HepG2 (cell line): ENCODE results near the gene WNT1. TPM values are rescaled to one million over a fixed set of nuclear protein-coding genes. Genes with fewer than 3 reads are reported as not detected.

Source experiments
- ATAC-seq: fragments of 200-7000 bp; cut with Tn5 transposase; 3 replicates; pipeline ENCODE4 v1.9.1; 2020; ENCODE audit warnings: mild to moderate bottlenecking, moderate library complexity
- BruUV-seq: library from RNA; stranded (reverse); fragments of 400-500 nt; replicated peaks from 2 replicates; lab custom pipeline; 2021; lab: Mats Ljungman, UMichigan
- CTCF ChIA-PET: fragments of 300-600 bp; formaldehyde crosslinking; extraction: SDS; loops from one replicate; lab custom pipeline; 2021; ENCODE audit warnings: low total read pairs, inconsistent platforms, low intra/inter-chr PET ratio; lab: Yijun Ruan, JAX
- POLR2A ChIA-PET: fragments of 350-600 bp; sonication (Branson Sonifier 250); formaldehyde crosslinking; loops from one replicate; lab custom pipeline; 2020; ENCODE audit warnings: antibody characterized with exemption, inconsistent platforms; lab: Yijun Ruan, JAX
- DNase-seq: peaks from one replicate; pipeline ENCODE4 v3.0.0-alpha.2; 2015; ENCODE audit warnings: low spot score
- FAIRE-seq: peaks from 3 replicates; lab custom pipeline; 2011; peaks lifted over from hg19 to GRCh38; lab: Jason Lieb, UNC
- H2AFZ ChIP-seq: one replicate; pipeline ENCODE4 v1.6.1; 2011; ENCODE audit warnings: low read length, inconsistent platforms
- H3K27ac ChIP-seq: fragments of 300-600 bp; 3 replicates; pipeline ENCODE4 v1.8.0; 2011; ENCODE audit warnings: mixed run types, mild to moderate bottlenecking, mixed read lengths, low read length, inconsistent platforms; ENCODE audit not compliant: insufficient read depth; ENCODE audit errors: extremely low read length
- H3K27me3 ChIP-seq, 2 experiments: fragments of 200-600 bp in 1 of 2; 2 replicates in 1 of 2; 3 replicates in 1 of 2; pipeline versions ENCODE4 v1.6.0 to v1.8.0; 2011; ENCODE audit warnings: low read length in 2 of 2, mild to moderate bottlenecking in 2 of 2, moderate library complexity in 2 of 2, inconsistent platforms in 1 of 2; ENCODE audit not compliant: insufficient read depth in 2 of 2, control insufficient read depth in 1 of 2
- H3K36me3 ChIP-seq, 2 experiments: fragments of 200-600 bp in 1 of 2; replicated peaks in 1 of 2; 2 replicates in 1 of 2; 3 replicates in 1 of 2; pipeline versions ENCODE4 v1.5.1 to v1.8.0; 2011; ENCODE audit warnings: low read length in 2 of 2, inconsistent platforms in 1 of 2; ENCODE audit not compliant: insufficient read depth in 2 of 2, control insufficient read depth in 1 of 2
- H3K4me1 ChIP-seq: 2 replicates; pipeline ENCODE4 v1.5.1; 2012; ENCODE audit warnings: low read length, inconsistent platforms; ENCODE audit not compliant: insufficient read depth
- H3K4me2 ChIP-seq: 2 replicates; pipeline ENCODE4 v1.6.0; 2011; ENCODE audit warnings: low read depth, low read length, inconsistent platforms
- H3K4me3 ChIP-seq, 3 experiments: fragments of 200-600 bp in 1 of 3; sonication (generic), shearing (Covaris generic) in 1 of 3; replicated peaks in 1 of 3; 2 replicates each; pipeline ENCODE4 v1.5.1; 2011 to 2016; ENCODE audit warnings: low read length in 3 of 3, inconsistent platforms in 2 of 3, low read depth in 2 of 3, mild to moderate bottlenecking in 2 of 3, control low read depth in 1 of 3, mixed read lengths in 1 of 3; ENCODE audit not compliant: insufficient read depth in 1 of 3
- H3K79me2 ChIP-seq: one replicate; pipeline ENCODE4 v1.6.1; 2011; ENCODE audit warnings: low read length, inconsistent platforms; ENCODE audit not compliant: insufficient read depth
- H3K9ac ChIP-seq: 2 replicates; pipeline ENCODE4 v1.6.0; 2011; ENCODE audit warnings: mild to moderate bottlenecking, low read depth, low read length, inconsistent platforms; ENCODE audit not compliant: insufficient read depth
- H3K9me3 ChIP-seq: 2 replicates; pipeline ENCODE4 v1.5.1; 2012; ENCODE audit warnings: mild to moderate bottlenecking, low read length
- H4K20me1 ChIP-seq: 2 replicates; pipeline ENCODE4 v1.6.0; 2011; ENCODE audit warnings: inconsistent platforms, mild to moderate bottlenecking, low read length, moderate library complexity; ENCODE audit not compliant: insufficient read depth
- AGO2 ChIP-seq: fragments of 200-400 bp; formaldehyde crosslinking; optimal IDR thresholded peaks from 2 replicates; pipeline ENCODE3; 2017; ENCODE audit warnings: mild to moderate bottlenecking, low read depth, low read length, moderate library complexity
- DNMT3B ChIP-seq: conservative IDR thresholded peaks from 2 replicates; pipeline ENCODE4 v1.6.1; 2016; ENCODE audit warnings: missing biosample characterization, control low read depth
- HDAC1 ChIP-seq: sonication (generic); formaldehyde crosslinking; IDR thresholded peaks from 2 replicates; pipeline ENCODE4 v1.5.1; 2020; ENCODE audit warnings: mild to moderate bottlenecking, missing genetic modification reagents
- HDAC2 ChIP-seq: sonication (generic); formaldehyde crosslinking; IDR thresholded peaks from 2 replicates; pipeline ENCODE4 v1.4.0; 2020; ENCODE audit warnings: missing genetic modification reagents
- HNRNPL ChIP-seq: fragments of 200-400 bp; formaldehyde crosslinking; IDR thresholded peaks from 2 replicates; pipeline ENCODE4 v1.6.1; 2017; ENCODE audit warnings: mild to moderate bottlenecking, low read depth, low read length
- MTF2 ChIP-seq: sonication (generic); formaldehyde crosslinking; IDR thresholded peaks from 2 replicates; pipeline ENCODE4 v1.5.0; 2020; ENCODE audit warnings: missing genetic modification reagents, borderline replicate concordance
- ZNF24 ChIP-seq: fragments of 450-650 bp; IDR thresholded peaks from 2 replicates; pipeline ENCODE4 v1.6.1; 2017; ENCODE audit warnings: antibody characterized with exemption, mild to moderate bottlenecking
- ZNF709 ChIP-seq: sonication (generic); formaldehyde crosslinking; IDR thresholded peaks from 2 replicates; pipeline ENCODE4 v1.5.0; 2020; ENCODE audit warnings: mild to moderate bottlenecking, missing genetic modification reagents
- ZNF777 ChIP-seq: sonication (generic); formaldehyde crosslinking; IDR thresholded peaks from 2 replicates; pipeline ENCODE4 v1.4.0; 2020; ENCODE audit warnings: missing genetic modification reagents
- WGBS: methylation state at CpG from one replicate; pipeline ENCODE4 v1.1.6; 2017; ENCODE audit warnings: low lambda C conversion rate; 5-methylcytosine and 5-hydroxymethylcytosine counted together
- in situ Hi-C: cut with HindIII; loops from 2 replicates; pipeline ENCODE4 v1.10.0; 2017; ENCODE audit warnings: low pct_unique_long_range_greater_than_20kb; ENCODE audit not compliant: extremely low pct_ligation_motif_present
- intact Hi-C: fragments of 100-400 bp; cut with micrococcal nuclease; formaldehyde crosslinking; loops from one replicate; pipeline ENCODE4 v1.10.0; 2022; ENCODE audit not compliant: unreplicated experiment
- polyA plus RNA-seq, 8 experiments: library from polyadenylated mRNA; depleted of rRNA in 3 of 8; stranded (reverse) in 7 of 8; unstranded in 1 of 8; fragments of >200 nt; fragmentation: Illumina TruSeq in 4 of 8; extraction: Trizol in 4 of 8; gene quantifications; 2 replicates each; pipeline versions ENCODE4 v1.2.1 to v1.2.3, GENCODE V29; 2011 to 2016; ENCODE audit warnings: low read depth in 4 of 8, missing spikeins in 1 of 8, mixed read lengths in 1 of 8; ENCODE audit not compliant: insufficient read depth in 1 of 8
- total RNA-seq, 5 experiments: library from RNA; depleted of rRNA; stranded (reverse); fragments of >200 nt; fragmentation: Illumina TruSeq; extraction: Trizol; gene quantifications; 2 replicates each; pipeline ENCODE4 v1.2.3, GENCODE V29; 2016; ENCODE audit warnings: low read depth in 1 of 5
- TF ChIP-seq, protein P1 (sequence below): fragments of 450-650 bp; IDR thresholded peaks from 2 replicates; pipeline ENCODE4 v1.6.1; 2017; ENCODE audit warnings: mild to moderate bottlenecking
- TF ChIP-seq, protein P2 (sequence below): sonication (generic); formaldehyde crosslinking; IDR thresholded peaks from 2 replicates; pipeline ENCODE4 v1.4.0; 2020; ENCODE audit warnings: missing genetic modification reagents
- TF ChIP-seq, protein P3 (sequence below): IDR thresholded peaks from 2 replicates; pipeline ENCODE4 v1.6.1; 2016
- TF ChIP-seq, protein P4 (sequence below): sonication (generic); formaldehyde crosslinking; IDR thresholded peaks from 2 replicates; pipeline ENCODE4 v1.4.0; 2020; ENCODE audit warnings: missing genetic modification reagents
- TF ChIP-seq, protein P5 (sequence below): sonication (generic); formaldehyde crosslinking; IDR thresholded peaks from 2 replicates; pipeline ENCODE4 v1.5.0; 2020; ENCODE audit warnings: missing genetic modification reagents
- TF ChIP-seq, protein P6 (sequence below): sonication (generic); formaldehyde crosslinking; IDR thresholded peaks from 2 replicates; pipeline ENCODE4 v1.5.0; 2020; ENCODE audit warnings: missing genetic modification reagents

The WNT1 gene
- total and polyA plus RNA-seq, 2 of the 13 experiments (the other 11 are each of a cell fraction or from before 2014, with no cell fraction given): not detected

DNA sequence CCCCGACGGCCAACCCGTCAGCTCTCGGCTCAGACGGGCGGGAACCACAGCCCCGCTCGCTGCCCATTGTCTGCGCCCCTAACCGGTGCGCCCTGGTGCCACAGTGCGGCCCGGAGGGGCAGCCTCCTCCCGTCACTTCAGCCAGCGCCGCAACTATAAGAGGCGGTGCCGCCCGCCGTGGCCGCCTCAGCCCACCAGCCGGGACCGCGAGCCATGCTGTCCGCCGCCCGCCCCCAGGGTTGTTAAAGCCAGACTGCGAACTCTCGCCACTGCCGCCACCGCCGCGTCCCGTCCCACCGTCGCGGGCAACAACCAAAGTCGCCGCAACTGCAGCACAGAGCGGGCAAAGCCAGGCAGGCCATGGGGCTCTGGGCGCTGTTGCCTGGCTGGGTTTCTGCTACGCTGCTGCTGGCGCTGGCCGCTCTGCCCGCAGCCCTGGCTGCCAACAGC, at the start of gene WNT1 (continued):
- no peak for TF ChIP-seq AGO2
- TF ChIP-seq HNRNPL: 0 out of 2 replicates have a peak, but pooled peaks have one; percentile 26
- TF ChIP-seq, protein P1, sequence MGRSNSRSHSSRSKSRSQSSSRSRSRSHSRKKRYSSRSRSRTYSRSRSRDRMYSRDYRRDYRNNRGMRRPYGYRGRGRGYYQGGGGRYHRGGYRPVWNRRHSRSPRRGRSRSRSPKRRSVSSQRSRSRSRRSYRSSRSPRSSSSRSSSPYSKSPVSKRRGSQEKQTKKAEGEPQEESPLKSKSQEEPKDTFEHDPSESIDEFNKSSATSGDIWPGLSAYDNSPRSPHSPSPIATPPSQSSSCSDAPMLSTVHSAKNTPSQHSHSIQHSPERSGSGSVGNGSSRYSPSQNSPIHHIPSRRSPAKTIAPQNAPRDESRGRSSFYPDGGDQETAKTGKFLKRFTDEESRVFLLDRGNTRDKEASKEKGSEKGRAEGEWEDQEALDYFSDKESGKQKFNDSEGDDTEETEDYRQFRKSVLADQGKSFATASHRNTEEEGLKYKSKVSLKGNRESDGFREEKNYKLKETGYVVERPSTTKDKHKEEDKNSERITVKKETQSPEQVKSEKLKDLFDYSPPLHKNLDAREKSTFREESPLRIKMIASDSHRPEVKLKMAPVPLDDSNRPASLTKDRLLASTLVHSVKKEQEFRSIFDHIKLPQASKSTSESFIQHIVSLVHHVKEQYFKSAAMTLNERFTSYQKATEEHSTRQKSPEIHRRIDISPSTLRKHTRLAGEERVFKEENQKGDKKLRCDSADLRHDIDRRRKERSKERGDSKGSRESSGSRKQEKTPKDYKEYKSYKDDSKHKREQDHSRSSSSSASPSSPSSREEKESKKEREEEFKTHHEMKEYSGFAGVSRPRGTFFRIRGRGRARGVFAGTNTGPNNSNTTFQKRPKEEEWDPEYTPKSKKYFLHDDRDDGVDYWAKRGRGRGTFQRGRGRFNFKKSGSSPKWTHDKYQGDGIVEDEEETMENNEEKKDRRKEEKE: no peak
- TF ChIP-seq, protein P2, sequence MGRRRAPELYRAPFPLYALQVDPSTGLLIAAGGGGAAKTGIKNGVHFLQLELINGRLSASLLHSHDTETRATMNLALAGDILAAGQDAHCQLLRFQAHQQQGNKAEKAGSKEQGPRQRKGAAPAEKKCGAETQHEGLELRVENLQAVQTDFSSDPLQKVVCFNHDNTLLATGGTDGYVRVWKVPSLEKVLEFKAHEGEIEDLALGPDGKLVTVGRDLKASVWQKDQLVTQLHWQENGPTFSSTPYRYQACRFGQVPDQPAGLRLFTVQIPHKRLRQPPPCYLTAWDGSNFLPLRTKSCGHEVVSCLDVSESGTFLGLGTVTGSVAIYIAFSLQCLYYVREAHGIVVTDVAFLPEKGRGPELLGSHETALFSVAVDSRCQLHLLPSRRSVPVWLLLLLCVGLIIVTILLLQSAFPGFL: no peak
- TF ChIP-seq HDAC2: no peak
- peak; percentile 82 for TF ChIP-seq ZNF777 (CRISPR knock-in tag)
- TF ChIP-seq MTF2 (CRISPR knock-in tag): peak; percentile 95

DNA sequence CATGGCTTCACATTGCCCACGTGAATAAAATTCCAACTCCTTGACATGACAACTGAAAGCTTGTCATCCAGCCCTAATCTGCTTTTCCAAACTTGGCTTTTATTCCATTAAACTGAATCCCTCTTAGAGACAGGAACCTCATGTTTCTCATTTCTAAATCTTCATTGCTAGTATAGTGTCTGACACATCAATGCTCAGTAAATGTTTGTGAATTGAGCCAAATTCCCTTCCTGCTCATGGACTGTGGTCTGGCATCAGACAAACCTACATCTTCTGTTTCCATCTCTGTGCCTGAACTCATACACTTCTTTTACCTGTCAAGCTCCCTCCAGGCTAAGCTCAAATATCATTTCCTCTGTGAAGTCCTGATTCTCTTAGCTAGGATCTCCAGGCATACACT, 48.6 kb upstream of the WNT1 start:
- no peaks in the 10 kb centered on the region for H4K20me1 ChIP-seq
- H3K27ac ChIP-seq: no peak overlapping the region
- TSS peak; percentile 9 for BruUV-seq
- intact Hi-C loops (no loop called here), in situ Hi-C loops (no loop called here)
- H3K4me3 ChIP-seq: no peak overlapping the region
- POLR2A ChIA-PET: no interaction called here
- WGBS: 95% methylated on average over 1 of the region's 1 CpG
- ATAC-seq: no peak
- no peak overlapping the region for H2AFZ ChIP-seq
- no peaks in the 10 kb centered on the region for H3K27me3 ChIP-seq
- CTCF ChIA-PET: no interaction called here
- no peak for FAIRE-seq
- H3K4me1 ChIP-seq: peaks cover 4% of the 10 kb centered on the region; the same call in 1 of the 2 replicates
- H3K4me2 ChIP-seq: no peak overlapping the region
- no peaks in the 10 kb centered on the region for H3K79me2 ChIP-seq
- no peak overlapping the region for H3K9ac ChIP-seq
- DNase-seq: no peak
- H3K36me3 ChIP-seq: peaks cover 3 to 40% of the 10 kb centered on the region in 2 experiments
- H3K9me3 ChIP-seq: no peaks in the 10 kb centered on the region
- TF ChIP-seq HDAC1 (CRISPR knock-in tag): no peak
- TF ChIP-seq, protein P3, sequence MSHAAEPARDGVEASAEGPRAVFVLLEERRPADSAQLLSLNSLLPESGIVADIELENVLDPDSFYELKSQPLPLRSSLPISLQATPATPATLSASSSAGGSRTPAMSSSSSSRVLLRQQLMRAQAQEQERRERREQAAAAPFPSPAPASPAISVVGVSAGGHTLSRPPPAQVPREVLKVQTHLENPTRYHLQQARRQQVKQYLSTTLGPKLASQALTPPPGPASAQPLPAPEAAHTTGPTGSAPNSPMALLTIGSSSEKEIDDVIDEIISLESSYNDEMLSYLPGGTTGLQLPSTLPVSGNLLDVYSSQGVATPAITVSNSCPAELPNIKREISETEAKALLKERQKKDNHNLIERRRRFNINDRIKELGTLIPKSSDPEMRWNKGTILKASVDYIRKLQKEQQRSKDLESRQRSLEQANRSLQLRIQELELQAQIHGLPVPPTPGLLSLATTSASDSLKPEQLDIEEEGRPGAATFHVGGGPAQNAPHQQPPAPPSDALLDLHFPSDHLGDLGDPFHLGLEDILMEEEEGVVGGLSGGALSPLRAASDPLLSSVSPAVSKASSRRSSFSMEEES (CRISPR knock-in tag): no peak
- no peak for TF ChIP-seq DNMT3B
- TF ChIP-seq, protein P4, sequence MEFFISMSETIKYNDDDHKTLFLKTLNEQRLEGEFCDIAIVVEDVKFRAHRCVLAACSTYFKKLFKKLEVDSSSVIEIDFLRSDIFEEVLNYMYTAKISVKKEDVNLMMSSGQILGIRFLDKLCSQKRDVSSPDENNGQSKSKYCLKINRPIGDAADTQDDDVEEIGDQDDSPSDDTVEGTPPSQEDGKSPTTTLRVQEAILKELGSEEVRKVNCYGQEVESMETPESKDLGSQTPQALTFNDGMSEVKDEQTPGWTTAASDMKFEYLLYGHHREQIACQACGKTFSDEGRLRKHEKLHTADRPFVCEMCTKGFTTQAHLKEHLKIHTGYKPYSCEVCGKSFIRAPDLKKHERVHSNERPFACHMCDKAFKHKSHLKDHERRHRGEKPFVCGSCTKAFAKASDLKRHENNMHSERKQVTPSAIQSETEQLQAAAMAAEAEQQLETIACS (CRISPR knock-in tag): no peak
- no peak for TF ChIP-seq ZNF709 (CRISPR knock-in tag)
- no peak for TF ChIP-seq ZNF24
- TF ChIP-seq, protein P5, sequence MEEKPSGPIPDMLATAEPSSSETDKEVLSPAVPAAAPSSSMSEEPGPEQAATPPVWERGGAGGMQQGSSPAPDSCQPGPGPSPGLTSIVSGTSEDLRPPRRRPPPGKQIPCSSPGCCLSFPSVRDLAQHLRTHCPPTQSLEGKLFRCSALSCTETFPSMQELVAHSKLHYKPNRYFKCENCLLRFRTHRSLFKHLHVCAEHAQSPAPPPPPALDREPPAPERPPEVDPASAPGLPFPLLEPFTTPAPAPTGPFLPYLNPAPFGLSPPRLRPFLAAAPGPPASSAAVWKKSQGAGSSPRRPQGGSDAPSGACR (CRISPR knock-in tag): no peak
- TF ChIP-seq, protein P6, sequence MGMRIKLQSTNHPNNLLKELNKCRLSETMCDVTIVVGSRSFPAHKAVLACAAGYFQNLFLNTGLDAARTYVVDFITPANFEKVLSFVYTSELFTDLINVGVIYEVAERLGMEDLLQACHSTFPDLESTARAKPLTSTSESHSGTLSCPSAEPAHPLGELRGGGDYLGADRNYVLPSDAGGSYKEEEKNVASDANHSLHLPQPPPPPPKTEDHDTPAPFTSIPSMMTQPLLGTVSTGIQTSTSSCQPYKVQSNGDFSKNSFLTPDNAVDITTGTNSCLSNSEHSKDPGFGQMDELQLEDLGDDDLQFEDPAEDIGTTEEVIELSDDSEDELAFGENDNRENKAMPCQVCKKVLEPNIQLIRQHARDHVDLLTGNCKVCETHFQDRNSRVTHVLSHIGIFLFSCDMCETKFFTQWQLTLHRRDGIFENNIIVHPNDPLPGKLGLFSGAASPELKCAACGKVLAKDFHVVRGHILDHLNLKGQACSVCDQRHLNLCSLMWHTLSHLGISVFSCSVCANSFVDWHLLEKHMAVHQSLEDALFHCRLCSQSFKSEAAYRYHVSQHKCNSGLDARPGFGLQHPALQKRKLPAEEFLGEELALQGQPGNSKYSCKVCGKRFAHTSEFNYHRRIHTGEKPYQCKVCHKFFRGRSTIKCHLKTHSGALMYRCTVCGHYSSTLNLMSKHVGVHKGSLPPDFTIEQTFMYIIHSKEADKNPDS (CRISPR knock-in tag): no peak
